Tibial nerve (tissue), 4 donors: Measurements from ENCODE around the gene MAGI2. TPM values are rescaled to one million over a fixed set of nuclear protein-coding genes. Genes with fewer than 3 reads are reported as not detected.

Source experiments
- DNase-seq, 2 donors: peaks; one replicate each; pipeline ENCODE4 v3.0.0-alpha.2; 2019; ENCODE audit warnings: low spot score in 2 of 2
- H3K27ac ChIP-seq, 4 donors: fragments of 200-600 bp; sonication (generic) in 3 of 4; one replicate each; pipeline ENCODE4 v1.5.1; 2017 to 2019; ENCODE audit warnings: mild to moderate bottlenecking in 1 of 4
- H3K27me3 ChIP-seq, 2 donors: fragments of 200-600 bp; sonication (generic) in 1 of 2; one replicate each; pipeline versions ENCODE4 v1.5.1 to v1.6.0; 2017 to 2019
- H3K36me3 ChIP-seq, 3 donors: fragments of 200-600 bp; sonication (generic); one replicate each; pipeline ENCODE4 v1.5.1; 2018 to 2019
- H3K4me1 ChIP-seq, 4 donors: fragments of 200-600 bp; sonication (generic) in 3 of 4; one replicate each; pipeline ENCODE4 v1.5.1; 2017 to 2019
- H3K4me3 ChIP-seq, 4 donors: fragments of 200-600 bp; sonication (generic) in 3 of 4; one replicate each; pipeline ENCODE4 v1.5.1; 2017 to 2019; ENCODE audit warnings: mild to moderate bottlenecking in 1 of 4, moderate library complexity in 1 of 4
- H3K9me3 ChIP-seq, 4 donors: fragments of 200-600 bp; sonication (generic) in 3 of 4; one replicate each; pipeline ENCODE4 v1.5.1; 2017 to 2019
- CTCF ChIP-seq, 5 experiments: fragments of 200-600 bp in 3 of 5; fragments of 450-650 bp in 2 of 5; sonication (generic) in 3 of 5; IDR thresholded peaks; one replicate each; pipeline ENCODE4 v1.5.1; 2016 to 2019; ENCODE audit warnings: antibody characterized with exemption in 5 of 5, mild to moderate bottlenecking in 3 of 5, moderate library complexity in 2 of 5
- EP300 ChIP-seq, 2 donors: sonication (generic); formaldehyde crosslinking; IDR thresholded peaks; one replicate each; pipeline ENCODE4 v1.6.1; 2017; ENCODE audit warnings: antibody characterized with exemption in 2 of 2, mild to moderate bottlenecking in 1 of 2
- POLR2A ChIP-seq, 2 donors: fragments of 450-650 bp; IDR thresholded peaks; one replicate each; pipeline ENCODE4 v1.6.1; 2017; ENCODE audit warnings: antibody characterized with exemption in 2 of 2, mild to moderate bottlenecking in 2 of 2, moderate library complexity in 2 of 2
- WGBS, 2 donors: methylation state at CpG; one replicate each; pipeline ENCODE4 v1.1.5; 2018; 5-methylcytosine and 5-hydroxymethylcytosine counted together
- total RNA-seq, 4 donors: library from RNA; depleted of rRNA; stranded (reverse); fragments of >200 nt; gene quantifications; one replicate each; pipeline ENCODE4 v1.1.0, GENCODE V29; 2016

MAGI2 gene
- total RNA-seq, 4 donors from 2014 or later, result 33.6 to 58.2 (median 55.6) TPM

- Histone ChIP-seq H3K4me3 (no peak overlapping the region), H3K9me3 (no peaks in the 10 kb centered on the region), H3K36me3 (no peaks in the 10 kb centered on the region), H3K27ac (no peak overlapping the region), H3K27me3 (peaks cover 0 to 2% of the 10 kb centered on the region in 2 donors), H3K4me1 (no peaks in the 10 kb centered on the region)
- DNase-seq, result no peak
- TF ChIP-seq EP300 (IDR thresholded peaks at IDR 0.05) (no peak), CTCF (IDR thresholded peaks at IDR 0.05) (no peak)
- 91 to 94% methylated on average over 1 of the region's 1 CpG for WGBS, 2 donors
These were observed 1174.0 kb downstream of the MAGI2 start for GRCh38 chr7:78279457-78279856.

GRCh38 chr7:78279032-78279431 is 1174.4 kb downstream of the MAGI2 start:
- WGBS, 2 donors, result 63 to 65% methylated on average over 4 of the region's 4 CpGs

GRCh38 chr7:78267141-78267540 is 1186.3 kb downstream of the MAGI2 start:
- WGBS, 2 donors, result 79 to 83% methylated on average over 1 of the region's 1 CpG
- TF ChIP-seq POLR2A (IDR thresholded peaks at IDR 0.05), result no peak
- Histone ChIP-seq H3K27ac (no peak overlapping the region), H3K27me3 (no peaks in the 10 kb centered on the region), H3K9me3 (no peaks in the 10 kb centered on the region), H3K4me1 (no peaks in the 10 kb centered on the region), H3K4me3 (no peak overlapping the region), H3K36me3 (no peaks in the 10 kb centered on the region)
- DNase-seq, result no peak

More at GRCh38 chr7:78279032-78279431, 1174.4 kb downstream of the MAGI2 start:
- TF ChIP-seq CTCF (IDR thresholded peaks at IDR 0.05) (no peak), POLR2A (IDR thresholded peaks at IDR 0.05) (no peak), EP300 (IDR thresholded peaks at IDR 0.05) (no peak)
- Histone ChIP-seq H3K4me1 (no peaks in the 10 kb centered on the region), H3K36me3 (no peaks in the 10 kb centered on the region), H3K27ac (no peak overlapping the region), H3K4me3 (no peak overlapping the region), H3K9me3 (no peaks in the 10 kb centered on the region), H3K27me3 (peaks cover 0 to 2% of the 10 kb centered on the region in 2 donors)
- no peak for DNase-seq

- H3K27ac ChIP-seq, result no peak overlapping the region
- H3K4me1 ChIP-seq, result no peaks in the 10 kb centered on the region
- H3K9me3 ChIP-seq, result no peaks in the 10 kb centered on the region
- no peaks in the 10 kb centered on the region for H3K27me3 ChIP-seq
- TF ChIP-seq CTCF (IDR thresholded peaks at IDR 0.05), result no peak
- no peak for TF ChIP-seq EP300 (IDR thresholded peaks at IDR 0.05)
- no peak for TF ChIP-seq POLR2A (IDR thresholded peaks at IDR 0.05)
- no peaks in the 10 kb centered on the region for H3K36me3 ChIP-seq
- no peak for DNase-seq
- H3K4me3 ChIP-seq, result no peak overlapping the region
- 81% methylated on average over 4 of the region's 4 CpGs for WGBS, 2 donors
These were observed 1188.0 kb downstream of the MAGI2 start for GRCh38 chr7:78265486-78265885.

GRCh38 chr7:78265071-78265470 is 1188.4 kb downstream of the MAGI2 start:
- WGBS, 2 donors, result 29 to 38% methylated on average over 2 of the region's 2 CpGs
- Histone ChIP-seq H3K9me3 (no peaks in the 10 kb centered on the region), H3K4me3 (no peak overlapping the region), H3K36me3 (no peaks in the 10 kb centered on the region), H3K4me1 (no peaks in the 10 kb centered on the region), H3K27me3 (no peaks in the 10 kb centered on the region), H3K27ac (no peak overlapping the region)
- DNase-seq, result no peak
- TF ChIP-seq POLR2A (IDR thresholded peaks at IDR 0.05), result no peak
- TF ChIP-seq EP300 (IDR thresholded peaks at IDR 0.05), result no peak
- TF ChIP-seq CTCF (IDR thresholded peaks at IDR 0.05), result no peak

- Histone ChIP-seq H3K4me1 (no peaks in the 10 kb centered on the region), H3K36me3 (no peaks in the 10 kb centered on the region), H3K27me3 (no peaks in the 10 kb centered on the region), H3K27ac (no peak overlapping the region), H3K4me3 (no peak overlapping the region), H3K9me3 (no peaks in the 10 kb centered on the region)
- WGBS, 2 donors, result 74 to 87% methylated on average over 1 of the region's 1 CpG
- DNase-seq, result no peak
- TF ChIP-seq CTCF (IDR thresholded peaks at IDR 0.05) (no peak), EP300 (IDR thresholded peaks at IDR 0.05) (no peak), POLR2A (IDR thresholded peaks at IDR 0.05) (no peak)
These were observed 1189.4 kb downstream of the MAGI2 start for GRCh38 chr7:78264105-78264504.
